ENCODE results near the gene PMPCB.
"Not testable (repeated sequence)": the region's sequence is repeated elsewhere in the genome, so short reads cannot be mapped to it uniquely, and the experiment has no call there.

DNA sequence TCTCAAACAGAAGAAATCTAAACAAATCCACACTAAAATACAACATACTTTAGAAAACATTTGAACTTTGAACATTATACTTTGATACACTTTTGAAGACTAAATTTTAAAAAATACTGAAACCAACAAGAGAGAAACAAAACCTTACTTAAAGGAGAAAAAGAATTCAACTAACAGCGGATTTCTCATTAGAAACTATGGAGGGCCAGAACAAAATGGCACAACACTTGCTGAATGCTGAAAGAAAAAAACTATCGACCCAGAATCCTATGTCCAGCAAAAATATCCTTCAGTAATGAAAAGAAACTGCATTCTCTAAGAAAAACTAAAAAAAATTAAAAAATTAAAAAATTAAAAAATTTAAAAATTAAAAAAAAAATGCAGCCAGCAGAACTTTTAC lies 33.2 kb upstream of the PMPCB start:
- TF ChIP-seq, protein P1, sequence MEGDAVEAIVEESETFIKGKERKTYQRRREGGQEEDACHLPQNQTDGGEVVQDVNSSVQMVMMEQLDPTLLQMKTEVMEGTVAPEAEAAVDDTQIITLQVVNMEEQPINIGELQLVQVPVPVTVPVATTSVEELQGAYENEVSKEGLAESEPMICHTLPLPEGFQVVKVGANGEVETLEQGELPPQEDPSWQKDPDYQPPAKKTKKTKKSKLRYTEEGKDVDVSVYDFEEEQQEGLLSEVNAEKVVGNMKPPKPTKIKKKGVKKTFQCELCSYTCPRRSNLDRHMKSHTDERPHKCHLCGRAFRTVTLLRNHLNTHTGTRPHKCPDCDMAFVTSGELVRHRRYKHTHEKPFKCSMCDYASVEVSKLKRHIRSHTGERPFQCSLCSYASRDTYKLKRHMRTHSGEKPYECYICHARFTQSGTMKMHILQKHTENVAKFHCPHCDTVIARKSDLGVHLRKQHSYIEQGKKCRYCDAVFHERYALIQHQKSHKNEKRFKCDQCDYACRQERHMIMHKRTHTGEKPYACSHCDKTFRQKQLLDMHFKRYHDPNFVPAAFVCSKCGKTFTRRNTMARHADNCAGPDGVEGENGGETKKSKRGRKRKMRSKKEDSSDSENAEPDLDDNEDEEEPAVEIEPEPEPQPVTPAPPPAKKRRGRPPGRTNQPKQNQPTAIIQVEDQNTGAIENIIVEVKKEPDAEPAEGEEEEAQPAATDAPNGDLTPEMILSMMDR (IDR thresholded peaks at IDR 0.05) = not testable (repeated sequence)
- not testable (repeated sequence) for TF ChIP-seq POLR2A (IDR thresholded peaks at IDR 0.05)

Data from testis (tissue), 2 donors.